ENCODE results near the gene IFNA2.
"Not testable (repeated sequence)": the region's sequence is repeated elsewhere in the genome, so short reads cannot be mapped to it uniquely, and the experiment has no call there.

The IFNA2 gene

GRCh38 chr9:21381448-21382339, 3.5 kb downstream of the IFNA2 start:
- DNase-seq, result peak; percentile 32 to 85 (median 66)

DNA sequence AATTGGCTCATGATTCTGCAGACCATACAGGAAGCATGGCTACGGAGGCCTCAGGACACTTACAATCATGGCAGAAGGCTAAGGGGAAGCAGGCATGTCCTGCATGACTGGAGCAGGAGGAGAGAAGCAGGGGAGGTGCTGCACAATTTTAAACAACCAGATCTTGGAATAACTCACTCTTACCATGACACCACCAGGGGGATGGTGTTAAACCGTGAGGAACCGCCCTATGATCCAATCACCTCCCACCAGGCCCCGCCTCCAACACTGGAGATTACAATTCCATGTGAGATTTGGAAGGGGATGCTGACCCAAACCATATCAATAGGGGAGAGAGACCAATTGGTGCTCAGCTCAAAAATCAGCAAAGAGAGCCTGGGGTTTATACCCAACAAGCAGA, 13.7 kb downstream of the IFNA2 start:
- DNase-seq, result not testable (repeated sequence)

DNA sequence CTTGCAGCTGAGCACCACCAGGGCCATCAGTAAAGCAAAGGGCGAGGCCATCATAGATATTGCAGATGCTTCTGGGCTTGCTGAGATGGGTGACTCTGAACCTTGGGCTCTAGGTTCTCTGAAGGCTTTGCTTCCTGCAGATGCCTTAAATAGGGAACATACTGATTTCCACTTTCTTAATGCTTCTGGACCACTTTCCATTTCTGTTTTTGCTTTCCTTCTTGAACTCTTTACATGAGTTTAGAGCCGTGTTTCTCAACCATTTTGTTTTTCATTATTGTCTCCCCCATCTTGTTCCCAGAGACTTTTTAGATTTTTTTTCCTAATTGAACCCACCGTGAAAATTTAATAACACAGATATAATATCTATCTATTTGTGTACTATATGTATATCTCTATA, 17.2 kb downstream of the IFNA2 start, which contains the start of gene IFNA13:
Gene IFNA13 (minus strand): TSS at position 101 of the 400 bp plus-strand sequence. CDS start 47 bp downstream, at position 54.
- DNase-seq, result no peak

- DNase-seq, result not testable (repeated sequence)
These were observed 18.0 kb downstream of the IFNA2 start for GRCh38 chr9:21367169-21367568.

GRCh38 chr9:21362287-21362686, 22.9 kb downstream of the IFNA2 start:
- DNase-seq, result no peak

- DNase-seq, result peak; percentile 17 to 68 (median 41)
These were observed 27.4 kb downstream of the IFNA2 start for GRCh38 chr9:21357479-21358460.

DNA sequence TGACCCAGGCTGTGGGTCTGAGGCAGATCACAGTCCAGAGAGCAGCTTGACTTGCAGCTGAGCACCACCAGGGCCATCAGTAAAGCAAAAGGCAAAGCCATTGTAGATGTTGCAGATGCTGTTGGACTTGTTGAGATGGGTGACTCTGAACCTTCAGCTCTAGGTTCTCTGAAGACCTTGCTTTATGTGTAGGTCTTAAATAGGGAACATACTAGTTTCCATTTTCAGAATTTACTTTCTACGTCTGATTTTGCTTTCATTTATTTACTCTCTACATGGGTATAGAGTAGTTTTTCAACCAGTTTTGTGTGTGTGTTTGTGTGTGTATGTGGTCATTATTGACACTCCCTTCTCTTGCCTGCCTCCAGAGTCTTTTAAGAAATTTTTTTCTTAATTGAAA, 34.4 kb downstream of the IFNA2 start, which contains the start of gene IFNA6:
Gene IFNA6 (minus strand): TSS at position 101 of the 400 bp plus-strand sequence. CDS start 0 bp downstream, at position 101.
- DNase-seq, result no peak

GRCh38 chr9:21348430-21348970, 36.7 kb downstream of the IFNA2 start:
- no peak for DNase-seq

- no peak for DNase-seq
These were observed 44.5 kb downstream of the IFNA2 start for GRCh38 chr9:21340735-21341134.

DNA sequence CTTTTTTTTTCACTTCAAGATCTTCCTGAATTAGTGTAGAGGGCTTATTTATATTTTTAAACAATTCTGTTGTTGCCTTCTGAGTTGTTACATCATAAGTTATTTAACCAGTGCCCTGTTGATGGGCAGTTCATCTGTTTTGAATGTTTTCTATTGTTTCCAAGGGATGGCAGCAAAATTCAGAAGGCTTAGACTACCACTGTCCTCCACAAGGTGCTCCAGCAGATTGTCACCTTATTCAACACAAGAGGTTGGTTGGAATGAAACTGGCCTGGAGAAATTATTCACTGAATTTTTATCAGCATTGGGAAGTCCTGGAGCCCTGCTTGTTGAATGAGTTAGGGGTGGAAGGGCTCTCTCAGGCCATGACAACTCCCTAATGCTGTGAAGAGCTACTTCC, 48.7 kb downstream of the IFNA2 start:
- DNase-seq, result no peak

DNA sequence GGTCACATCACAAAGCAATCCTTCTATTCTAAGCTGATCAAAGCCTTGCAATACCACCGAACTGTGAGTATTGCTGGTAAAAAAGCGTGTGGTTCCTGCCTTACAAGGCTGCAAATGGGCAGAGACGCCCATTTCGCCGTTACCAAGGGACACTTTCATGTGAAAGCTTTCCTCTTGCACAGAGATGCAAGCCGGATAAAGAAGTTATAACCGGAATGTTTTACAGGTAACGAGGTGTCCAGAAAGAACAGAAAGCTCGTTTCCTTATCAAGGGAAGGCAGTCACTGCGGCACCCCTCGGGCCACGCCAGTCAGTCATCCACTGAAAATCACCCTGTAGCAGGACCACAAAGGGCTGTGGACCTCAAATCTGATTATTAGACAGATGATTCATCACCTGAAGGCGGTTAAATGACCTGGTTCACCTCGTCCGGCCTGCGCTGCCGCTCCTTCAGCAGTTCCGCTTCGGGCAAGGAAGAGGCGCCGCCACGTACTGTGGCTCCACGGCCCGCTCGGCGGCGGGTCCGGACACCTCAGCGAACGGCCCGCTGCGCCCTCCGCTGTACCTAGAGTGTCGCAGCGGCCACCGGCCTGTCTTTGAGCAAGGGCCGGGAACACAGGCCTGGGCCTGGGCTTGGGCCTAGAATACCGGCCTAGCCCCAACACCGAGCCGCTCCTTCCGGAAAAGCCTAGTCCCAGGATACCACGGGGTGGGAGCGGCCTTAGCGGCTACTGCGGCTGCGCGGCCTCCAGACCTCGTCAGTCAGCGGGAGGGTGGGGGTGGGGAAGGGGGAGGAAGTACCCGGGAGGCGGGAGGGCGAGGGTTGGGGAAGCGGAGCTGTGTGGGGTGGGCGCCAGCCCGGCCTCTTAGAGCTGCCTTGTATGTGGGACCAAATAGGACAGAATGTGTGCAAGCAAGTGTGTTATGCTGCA, 50.2 kb downstream of the IFNA2 start, which contains the start of gene KLHL9:
Gene KLHL9 (minus strand): TSS at position 704 of the 932 bp plus-strand sequence. CDS start 545 bp downstream, at position 159.
- DNase-seq, result peak; percentile 93 to 97 (median 96)
